GM19455 (cell line): ENCODE measurements around the gene SPRN.
"Not testable (repeated sequence)": the region's sequence is repeated elsewhere in the genome, so short reads cannot be mapped to it uniquely, and the experiment has no call there.

Experiments
- ATAC-seq: cut with Tn5 transposase; IDR thresholded peaks from one replicate; pipeline ENCODE4 v1.9.1; 2021; ENCODE audit not compliant: unreplicated experiment

SPRN gene

GRCh38 chr10:133424601-133425000, at the start of gene SPRN:
TSS of gene SPRN (minus strand) at chr10:133424625. CDS start at chr10:133423681, 944 bp downstream.
- not testable (repeated sequence) for ATAC-seq

- no peak for ATAC-seq
Observed at GRCh38 chr10:133474027-133474426, 49.6 kb upstream of the SPRN start.

DNA sequence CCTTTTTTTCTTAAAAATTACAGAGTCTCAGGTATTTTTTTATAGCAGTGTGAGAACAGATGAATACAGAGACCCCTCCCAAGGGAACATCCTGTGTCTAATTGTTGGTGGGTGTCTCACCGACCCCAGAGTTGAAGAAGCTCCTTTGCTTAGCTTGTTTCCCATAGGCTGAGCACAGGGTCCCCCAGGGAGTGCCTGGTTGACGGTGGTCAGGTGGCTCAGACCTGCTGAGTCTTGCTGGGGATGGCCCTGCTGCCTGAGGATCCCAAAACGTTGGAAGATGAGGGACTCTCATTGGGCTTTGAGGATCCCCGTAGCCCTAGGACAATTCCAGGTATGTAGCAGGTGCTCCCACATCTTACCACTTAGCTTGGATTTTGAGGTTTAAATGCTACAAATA, 48.8 kb upstream of the SPRN start:
- ATAC-seq: no peak

- ATAC-seq: no peak
Observed at GRCh38 chr10:133471300-133472109, 47.1 kb upstream of the SPRN start.

GRCh38 chr10:133469205-133469604, 44.8 kb upstream of the SPRN start:
- ATAC-seq: not testable (repeated sequence)

- no peak for ATAC-seq
Observed at GRCh38 chr10:133467286-133467911, 43.0 kb upstream of the SPRN start.

- no peak for ATAC-seq
Observed at GRCh38 chr10:133466683-133467275, 42.4 kb upstream of the SPRN start.

DNA sequence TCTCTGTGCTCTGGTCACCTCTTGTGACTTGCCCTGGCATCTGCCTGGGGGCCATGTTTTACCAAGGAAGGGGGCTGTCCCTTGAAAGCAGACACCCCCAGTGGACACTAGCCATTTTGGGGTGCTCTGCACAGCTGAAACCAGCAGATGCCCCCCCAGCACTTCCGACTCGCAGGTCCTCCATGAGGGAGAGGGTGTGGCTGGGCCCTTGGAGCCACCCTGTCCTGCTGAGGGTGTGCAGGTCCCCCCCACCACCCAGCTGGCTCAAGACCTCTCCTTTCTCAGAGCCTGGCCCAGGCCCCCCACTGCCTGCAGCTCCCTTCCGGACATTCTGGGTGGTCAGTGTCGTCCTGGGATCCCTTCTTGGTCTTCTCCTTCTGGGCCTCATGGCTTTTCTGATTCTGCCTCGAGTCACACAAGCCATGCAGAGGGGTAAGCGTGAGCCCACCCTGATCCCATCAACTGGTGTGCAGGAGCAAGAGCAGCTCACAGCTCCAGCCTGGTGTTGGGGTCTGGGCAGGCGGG, 41.6 kb upstream of the SPRN start:
- ATAC-seq: no peak

GRCh38 chr10:133465191-133465949, 40.9 kb upstream of the SPRN start:
- no peak for ATAC-seq

- ATAC-seq: no peak
Observed at GRCh38 chr10:133464582-133465031, 40.2 kb upstream of the SPRN start.

DNA sequence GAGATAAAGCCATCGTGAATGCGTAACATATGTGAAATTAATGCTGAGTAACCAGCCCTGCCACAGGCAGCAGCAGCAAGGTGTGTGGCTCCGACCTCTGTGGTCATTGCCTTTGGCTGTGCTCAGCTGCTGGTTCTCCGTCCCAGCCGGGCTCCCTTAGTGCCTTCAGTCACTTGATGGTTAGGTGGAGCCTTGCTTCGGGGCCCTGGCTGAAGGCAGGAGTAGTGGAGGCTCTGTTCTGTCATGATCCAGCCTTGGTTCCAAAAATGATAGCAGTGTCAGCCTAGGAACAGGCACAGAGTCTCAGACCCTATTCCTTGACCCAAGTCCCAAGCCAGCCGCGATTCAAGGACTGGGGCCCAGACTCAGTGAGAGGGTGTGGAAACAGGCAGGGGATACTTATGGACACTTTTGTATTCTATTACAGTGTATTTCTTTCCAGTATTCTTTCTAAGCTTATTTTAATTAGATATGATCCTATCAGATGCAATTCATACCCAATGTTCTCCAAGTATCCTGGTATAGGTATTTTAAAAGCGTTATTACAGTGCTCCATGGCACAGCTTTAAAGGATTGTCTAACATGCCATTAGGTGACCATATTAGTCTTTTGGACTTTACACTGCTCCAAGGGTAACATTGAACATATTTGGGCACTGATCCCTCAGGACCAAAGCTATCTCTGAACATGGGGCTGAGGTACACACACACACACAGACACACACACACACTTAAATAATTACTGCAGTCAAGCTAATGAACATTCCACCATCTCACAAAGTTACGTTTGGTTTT, 38.3 kb upstream of the SPRN start:
- no peak for ATAC-seq

DNA sequence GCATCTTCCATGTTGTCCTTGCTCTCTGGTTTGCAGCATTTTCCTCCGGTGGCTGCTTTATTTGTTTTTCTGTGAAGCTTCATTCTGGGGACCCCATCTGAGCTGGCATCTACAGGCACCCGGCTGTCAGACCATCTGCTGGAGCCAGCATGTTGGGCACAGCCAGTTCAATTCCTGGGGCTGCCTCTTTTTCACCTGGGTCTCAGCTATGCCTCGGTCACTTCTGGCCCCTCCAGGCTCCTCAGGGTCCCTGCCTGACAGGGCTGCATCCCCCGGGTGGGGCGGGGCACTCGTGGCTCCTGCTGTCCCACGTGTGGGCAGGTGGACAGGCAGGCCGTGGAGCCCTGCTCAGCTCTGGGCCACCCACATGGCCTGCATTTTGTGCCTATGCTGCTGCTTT, 37.4 kb upstream of the SPRN start:
- no peak for ATAC-seq

GRCh38 chr10:133461027-133461426, 36.6 kb upstream of the SPRN start:
- ATAC-seq: no peak

- ATAC-seq: no peak
Observed at GRCh38 chr10:133460208-133460769, 35.9 kb upstream of the SPRN start.

DNA sequence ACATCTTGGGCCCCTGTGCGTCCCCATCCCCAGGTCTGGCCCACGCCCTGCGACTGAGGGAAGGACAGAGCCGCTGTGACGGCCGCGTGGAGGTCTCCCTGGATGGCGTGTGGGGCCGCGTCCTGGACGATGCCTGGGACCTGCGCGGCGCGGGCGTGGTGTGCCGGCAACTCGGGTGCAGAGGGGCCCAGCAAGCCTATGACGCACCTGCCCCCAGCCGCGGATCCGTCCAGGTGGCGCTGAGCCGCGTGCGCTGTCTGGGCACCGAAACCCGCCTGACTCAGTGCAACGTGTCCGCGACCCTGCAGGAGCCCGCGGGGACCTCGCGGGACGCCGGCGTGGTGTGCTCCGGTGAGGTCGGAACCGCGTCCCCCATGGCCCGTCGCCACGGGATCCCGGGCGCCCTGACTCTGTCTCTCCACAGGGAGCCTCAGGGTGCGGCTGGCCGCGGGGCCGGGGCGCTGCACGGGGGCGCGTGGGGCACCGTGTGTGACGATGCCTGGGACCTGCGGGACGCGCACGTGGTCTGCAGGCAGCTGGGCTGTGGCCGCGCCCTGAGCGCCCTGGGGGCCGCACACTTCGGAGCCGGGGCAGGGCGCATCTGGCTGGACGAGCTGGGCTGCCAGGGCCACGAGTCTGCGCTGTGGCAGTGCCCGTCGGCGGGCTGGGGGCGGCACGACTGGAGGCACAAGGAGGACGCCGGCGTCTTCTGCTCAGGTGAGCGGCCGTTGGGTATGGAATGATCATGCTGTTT, 35.2 kb upstream of the SPRN start:
- no peak for ATAC-seq

GRCh38 chr10:133458710-133459453, 34.5 kb upstream of the SPRN start:
- ATAC-seq: no peak

DNA sequence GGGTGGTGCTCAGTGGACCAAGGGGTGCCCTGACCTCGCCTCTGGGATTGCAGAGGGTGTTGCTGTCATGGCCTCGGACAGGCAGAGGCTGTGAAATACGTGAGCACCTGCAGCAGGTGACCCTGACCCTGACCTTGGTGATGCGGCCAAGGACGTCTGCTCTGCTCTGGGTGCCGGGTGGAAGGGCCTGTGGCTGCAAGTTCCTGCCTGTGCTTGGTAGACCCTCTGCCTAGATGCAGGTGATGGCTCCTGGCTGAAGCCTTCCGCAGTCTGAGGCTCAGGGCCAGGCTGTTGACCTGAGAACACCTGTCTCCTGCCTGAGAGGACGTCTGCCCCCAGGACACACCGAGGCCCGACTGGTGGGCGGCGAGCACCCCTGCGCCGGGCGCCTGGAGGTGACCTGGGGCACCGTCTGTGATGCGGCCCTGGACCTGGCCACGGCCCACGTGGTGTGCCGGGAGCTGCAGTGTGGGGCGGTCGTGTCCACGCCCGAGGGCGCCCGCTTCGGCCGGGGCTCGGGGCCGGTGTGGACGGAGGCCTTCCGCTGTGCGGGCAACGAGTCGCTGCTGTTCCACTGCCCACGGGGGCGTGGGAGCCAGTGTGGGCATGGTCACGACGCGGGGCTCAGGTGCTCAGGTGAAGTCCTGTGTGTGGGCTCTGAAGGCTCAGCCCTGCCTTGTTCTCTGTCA, 33.7 kb upstream of the SPRN start:
- no peak for ATAC-seq
